Endometrium (tissue), 2 donors: ENCODE measurements around the gene RAB11FIP2.

Source experiments
- FAIRE-seq: peaks from 2 replicates; lab custom pipeline; 2012; peaks lifted over from hg19 to GRCh38; lab: Jason Lieb, UNC
- donor health status: control.
- donor health status: control.

The RAB11FIP2 gene

DNA sequence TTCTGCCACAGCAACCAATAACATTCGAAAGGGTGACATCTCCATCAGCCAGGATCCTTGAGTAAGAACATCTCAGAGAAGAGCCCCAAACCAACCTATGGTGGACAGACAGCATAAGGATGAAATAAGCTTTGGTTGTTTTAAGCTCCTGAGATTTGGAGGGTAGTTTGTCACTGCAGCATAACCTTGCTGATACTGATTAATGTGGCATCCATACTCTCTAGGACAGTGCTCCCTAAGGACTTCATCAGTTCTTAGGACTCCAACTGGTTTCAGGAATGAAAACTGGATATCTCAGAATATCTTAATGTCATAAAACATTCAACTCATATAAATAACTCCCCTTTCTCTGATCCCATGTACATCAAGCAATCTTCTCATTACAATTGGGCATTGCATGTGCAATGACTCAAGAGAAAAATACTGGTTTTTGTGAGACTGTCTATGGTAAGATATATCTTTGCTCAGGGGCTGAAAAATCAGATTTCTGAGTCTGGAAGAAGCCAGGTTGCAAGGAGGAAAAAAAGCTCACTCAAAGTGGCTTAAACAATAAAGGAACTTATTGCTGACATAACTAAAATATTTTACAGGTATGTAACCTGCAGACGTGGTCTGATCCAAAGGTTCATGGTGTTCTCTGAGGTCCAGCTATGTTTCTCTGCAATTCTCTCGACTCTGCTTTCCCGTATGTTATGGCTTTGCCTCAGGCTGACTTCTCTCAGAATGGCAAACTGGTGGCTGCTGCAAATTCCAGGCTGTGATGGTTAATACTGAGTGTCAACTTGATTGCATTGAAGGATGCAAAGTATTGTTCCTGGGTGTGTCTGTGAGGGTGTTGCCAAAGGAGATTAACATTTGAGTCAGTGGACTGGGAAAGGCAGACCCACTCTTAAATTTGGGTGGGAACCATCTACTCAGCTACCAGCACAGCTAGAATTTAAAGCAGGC, 65.7 kb downstream of the RAB11FIP2 start:
- FAIRE-seq, result no peak

DNA sequence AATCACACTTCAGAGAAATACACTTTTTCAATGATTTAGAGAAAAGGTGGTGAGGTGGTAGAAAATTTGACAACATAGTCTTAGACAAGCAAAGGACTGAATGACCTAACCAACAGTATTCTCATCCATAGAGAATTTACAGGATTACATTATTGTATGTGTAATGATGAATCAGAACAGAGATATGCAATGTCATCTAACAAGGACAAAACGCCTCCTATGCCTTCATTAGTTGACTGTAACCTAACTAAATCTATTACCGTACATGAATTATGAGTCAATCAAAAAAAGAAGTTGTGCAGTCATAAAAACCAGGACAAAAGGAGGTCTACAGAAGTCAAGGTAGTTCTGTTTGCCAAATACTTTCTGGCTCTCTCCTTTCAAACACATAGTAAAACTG, 66.5 kb downstream of the RAB11FIP2 start:
- FAIRE-seq, result no peak

DNA sequence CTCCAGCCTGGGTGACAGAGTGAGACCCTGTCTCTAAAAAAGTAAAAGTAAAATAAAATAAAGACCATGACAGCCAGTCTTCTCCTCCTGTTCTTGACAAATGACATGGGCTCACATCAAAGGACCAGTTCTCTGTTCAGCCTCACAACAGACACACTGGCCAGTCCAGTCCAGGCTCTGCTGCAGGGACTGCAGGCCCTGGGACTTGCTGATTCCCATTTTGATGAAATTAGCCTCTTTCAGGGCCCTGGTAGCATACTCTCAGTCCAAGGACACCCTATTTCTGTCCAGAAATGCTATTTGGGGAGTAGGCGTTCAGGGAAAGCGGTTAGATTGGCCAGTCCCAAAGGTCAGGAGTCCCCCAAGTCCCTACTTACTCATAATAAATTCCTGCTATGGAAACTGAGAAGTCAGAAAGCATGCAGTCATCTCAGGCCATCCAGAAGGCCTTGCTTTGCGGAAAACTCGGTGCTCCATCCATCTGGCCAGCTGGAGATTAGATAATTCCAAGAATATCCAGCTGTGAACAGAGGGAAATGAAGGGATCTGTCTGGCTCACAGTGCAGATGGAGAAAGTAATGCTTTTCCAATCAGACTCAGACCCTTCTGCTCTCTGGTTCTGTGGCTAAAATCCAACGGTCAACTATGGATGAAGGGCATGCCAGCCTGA, 74.4 kb downstream of the RAB11FIP2 start:
- no peak for FAIRE-seq

DNA sequence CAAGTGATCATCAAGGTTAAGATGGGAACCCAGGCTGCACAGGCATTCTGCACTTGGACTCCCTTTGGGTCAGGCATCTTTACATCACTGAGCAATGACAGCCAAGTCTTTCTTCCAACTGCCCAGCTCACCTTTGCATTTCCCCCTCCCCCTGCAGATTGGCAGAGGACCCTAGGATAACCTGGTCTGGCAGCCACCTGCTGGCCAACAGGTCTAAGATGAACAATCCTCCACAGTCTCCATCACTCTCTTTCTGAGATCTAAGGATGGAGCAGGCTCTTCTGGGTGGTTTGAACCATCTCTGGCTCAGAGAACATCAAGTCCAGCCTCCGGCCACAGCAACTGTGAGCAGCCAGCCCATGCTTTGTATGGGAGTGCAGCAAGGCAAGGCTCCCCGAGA, 75.8 kb downstream of the RAB11FIP2 start:
- no peak for FAIRE-seq

DNA sequence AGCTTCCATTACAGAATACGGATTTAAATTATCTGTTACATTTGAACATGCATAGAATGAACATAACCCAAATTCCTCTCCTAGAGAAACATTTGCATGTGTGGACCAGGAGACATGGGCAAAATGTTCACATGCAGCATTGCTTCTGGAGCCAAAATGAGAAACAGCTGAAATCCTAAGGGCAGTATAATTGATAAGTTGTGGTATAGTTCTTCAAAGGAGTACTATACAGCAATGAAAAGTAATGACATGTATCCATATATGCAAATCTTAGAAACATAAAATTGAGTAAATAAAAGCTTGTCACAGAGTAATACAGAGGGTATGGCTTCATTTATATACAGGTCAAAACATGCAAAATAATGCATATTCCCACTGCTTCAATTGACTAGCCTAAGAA, 77.1 kb downstream of the RAB11FIP2 start:
- no peak for FAIRE-seq

DNA sequence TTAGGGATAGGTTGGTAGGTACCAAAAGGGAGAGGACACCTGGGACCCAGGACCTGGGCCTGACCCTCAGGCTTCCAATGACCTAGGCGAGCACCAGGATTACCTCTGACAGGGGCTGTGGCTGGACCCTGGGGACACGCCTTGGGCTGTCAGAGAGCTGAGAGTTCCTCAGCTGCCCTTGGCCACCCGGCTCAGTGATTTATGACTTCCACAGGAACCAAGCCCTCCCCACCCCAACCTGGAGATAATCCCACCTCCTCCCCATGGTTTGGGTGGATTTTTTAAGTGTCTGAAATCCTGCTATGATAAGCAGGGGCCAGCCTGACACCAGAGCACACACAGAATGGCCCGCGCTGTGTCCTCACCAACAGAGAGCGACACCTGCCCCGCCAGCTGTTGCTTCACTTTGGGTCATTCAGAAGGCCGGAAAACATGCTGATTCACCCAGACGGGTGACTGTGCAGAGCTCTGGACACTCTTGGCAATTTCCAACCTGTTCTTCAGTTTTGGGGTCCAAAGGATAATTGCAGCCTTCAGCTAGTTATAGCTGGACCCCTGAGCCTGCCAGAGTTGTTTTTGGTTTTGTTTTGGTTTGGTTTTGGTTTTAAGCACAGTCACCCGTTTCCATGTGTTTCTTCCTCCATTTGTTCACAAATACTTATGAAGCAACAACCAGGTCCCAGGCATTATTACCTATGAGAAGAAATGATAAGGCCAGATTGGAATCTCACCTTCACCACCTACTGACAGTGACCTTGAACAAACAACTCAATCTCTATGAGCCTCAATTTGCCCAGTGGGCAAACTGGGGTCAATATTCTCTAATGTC, 78.2 kb downstream of the RAB11FIP2 start:
- FAIRE-seq, result no peak

DNA sequence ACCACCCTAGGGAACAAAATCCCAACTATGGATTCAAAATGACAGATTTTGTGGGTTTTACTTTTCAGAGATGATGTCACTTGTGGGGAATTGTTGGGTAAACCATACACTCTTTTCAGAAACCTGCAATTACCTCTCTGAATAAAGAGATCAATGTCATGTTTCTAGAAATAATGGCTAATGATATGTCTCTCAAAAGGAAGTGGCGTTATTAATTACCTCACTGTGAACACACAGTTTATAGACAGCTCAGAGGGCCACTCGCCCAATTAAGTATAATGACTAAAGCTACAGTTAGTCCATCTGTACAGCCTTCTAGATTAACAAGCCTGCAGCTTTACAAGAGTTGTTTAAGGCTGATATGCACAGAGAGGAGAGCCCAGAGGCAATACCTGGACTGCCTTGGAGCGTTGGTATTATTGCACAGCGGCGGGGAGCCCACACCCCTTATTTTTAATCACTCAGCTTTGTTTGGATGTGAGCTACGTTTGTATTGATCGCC, 79.5 kb downstream of the RAB11FIP2 start:
- FAIRE-seq, result no peak

DNA sequence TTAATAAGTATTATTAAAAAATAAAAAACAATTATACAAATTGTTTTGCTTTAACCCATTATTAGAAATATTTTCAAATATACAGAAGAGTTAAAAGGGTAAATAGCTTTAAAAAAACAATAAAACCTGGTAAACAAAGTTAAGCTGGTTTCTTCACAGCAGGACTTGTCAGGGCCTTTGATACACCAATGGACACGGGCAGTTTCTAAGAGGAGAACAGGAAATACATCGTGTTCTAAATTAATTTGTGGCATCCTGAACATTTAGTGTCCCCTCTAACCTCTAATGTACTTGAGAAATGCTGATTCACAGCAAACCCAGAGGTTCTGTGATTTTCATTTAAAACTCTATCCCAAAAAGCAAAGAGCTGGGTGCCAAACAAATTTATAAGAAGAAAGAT, 80.8 kb downstream of the RAB11FIP2 start:
- FAIRE-seq, result no peak

DNA sequence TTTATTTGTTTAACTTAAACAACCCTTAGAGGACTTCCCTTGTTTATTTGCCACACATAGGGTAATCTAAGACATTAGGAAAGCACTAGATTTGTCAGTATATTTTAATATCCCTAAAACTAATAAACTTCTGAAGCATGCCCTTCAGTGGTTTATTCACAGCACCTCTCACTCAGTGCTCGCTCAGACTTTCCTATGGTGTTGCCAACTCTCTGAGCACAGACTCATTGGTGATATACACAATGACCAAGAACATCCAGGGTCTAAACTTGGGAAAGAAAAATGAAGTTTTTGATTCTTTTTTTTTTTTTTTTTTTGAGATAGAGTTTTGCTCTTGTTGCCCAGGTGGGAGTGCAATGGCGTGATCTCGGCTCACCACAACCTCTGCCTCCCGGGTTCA, 82.2 kb downstream of the RAB11FIP2 start:
- no peak for FAIRE-seq

DNA sequence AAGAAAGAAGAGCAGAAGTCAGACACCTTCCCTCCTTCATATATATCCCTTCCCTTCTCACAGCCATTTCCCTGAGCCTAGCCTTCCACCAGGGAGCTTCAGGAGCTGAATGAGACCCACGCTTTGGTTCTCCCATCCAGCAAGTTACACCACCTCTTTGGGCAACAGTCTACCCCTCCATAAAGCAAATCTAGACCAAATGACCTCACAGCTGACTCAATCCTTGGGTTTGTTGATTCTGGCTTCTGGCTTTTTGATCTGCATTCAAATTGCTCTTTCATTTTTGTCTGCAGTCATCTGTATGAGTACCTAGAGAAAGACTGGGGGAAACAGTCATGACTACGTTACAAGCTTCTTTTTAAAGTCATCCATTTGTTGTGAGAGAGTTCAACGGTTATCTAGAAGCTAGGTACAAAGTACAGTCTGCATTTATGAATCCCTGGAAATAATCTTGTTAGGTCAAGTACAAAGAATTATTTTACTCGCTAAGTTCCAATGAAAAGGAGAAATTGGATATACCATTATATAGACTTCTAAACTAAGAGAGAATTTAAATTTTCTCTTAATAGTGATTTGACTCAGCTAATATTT, 86.3 kb downstream of the RAB11FIP2 start:
- no peak for FAIRE-seq

DNA sequence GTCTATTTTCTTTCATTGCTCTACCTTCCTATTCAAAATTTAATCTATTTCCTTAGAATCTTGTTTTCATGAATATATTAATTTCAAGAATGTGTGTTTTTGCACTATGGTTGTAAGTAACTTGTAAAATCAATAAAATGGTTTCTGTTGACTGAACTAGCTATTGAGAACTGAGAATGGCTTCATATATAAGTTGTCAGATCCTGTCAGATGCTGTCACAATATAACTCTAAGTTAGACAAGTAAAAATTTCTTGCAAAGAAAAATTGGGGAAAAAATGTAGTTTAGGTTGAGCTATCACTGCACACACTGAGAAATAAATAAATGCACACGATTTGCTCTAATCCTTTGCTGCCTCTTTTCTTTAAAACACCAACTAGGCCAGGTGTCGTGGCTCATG, 89.8 kb downstream of the RAB11FIP2 start:
- FAIRE-seq, result no peak

DNA sequence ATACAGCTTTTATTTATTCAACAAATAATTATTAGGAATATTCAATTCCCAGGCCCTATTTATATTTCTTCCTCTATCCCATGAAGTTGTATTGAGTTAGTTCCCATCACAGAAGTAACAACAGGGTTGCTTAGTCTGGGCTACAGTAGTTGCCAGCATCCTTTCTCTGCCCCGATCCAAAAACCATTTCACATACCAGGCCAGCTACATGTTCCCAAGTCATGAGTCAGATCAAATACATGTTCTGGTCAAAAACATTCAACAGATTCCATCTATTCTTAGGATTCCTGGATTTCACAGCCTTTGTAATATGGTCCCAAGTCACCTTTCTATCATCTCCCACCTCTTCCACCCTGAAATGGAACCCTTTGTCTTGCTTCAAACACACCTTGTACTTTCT, 91.6 kb downstream of the RAB11FIP2 start:
- FAIRE-seq, result no peak
